Colonic mucosa (tissue), 4 donors: ENCODE measurements around the gene AQR. TPM values are rescaled to one million over a fixed set of nuclear protein-coding genes. Genes with fewer than 3 reads are reported as not detected.

Experiments used
- DNase-seq: peaks from one replicate; pipeline ENCODE4 v3.0.0-alpha.2; 2020
- H3K27ac ChIP-seq: fragments of 200-600 bp; one replicate; pipeline ENCODE4 v1.8.0; 2021
- H3K27me3 ChIP-seq: fragments of 200-600 bp; one replicate; pipeline ENCODE4 v1.8.0; 2021
- H3K36me3 ChIP-seq: fragments of 200-600 bp; one replicate; pipeline ENCODE4 v1.8.0; 2021
- H3K4me1 ChIP-seq: fragments of 200-600 bp; one replicate; pipeline ENCODE4 v1.8.0; 2021; ENCODE audit warnings: mild to moderate bottlenecking
- H3K4me3 ChIP-seq: fragments of 200-600 bp; one replicate; pipeline ENCODE4 v1.8.0; 2021
- H3K9ac ChIP-seq, 2 donors: one replicate each; pipeline ENCODE4 v1.7.0; 2013; ENCODE audit warnings: control low read depth in 2 of 2, low read depth in 2 of 2, low read length in 2 of 2
- H3K9me3 ChIP-seq: fragments of 200-600 bp; one replicate; pipeline ENCODE4 v1.8.0; 2021
- intact Hi-C: fragments of 100-400 bp; cut with DNase I; formaldehyde crosslinking; loops from one replicate; pipeline ENCODE4 v1.14.1; 2022
- total RNA-seq, 2 donors: library from RNA; stranded (reverse); fragmentation: NEBNext Ultra II Directional in 1 of 2; extraction: Animal tissue kit (Norgen Biotek cat#: 25700) in 1 of 2; gene quantifications; one replicate each; pipeline ENCODE4 v1.2.1, GENCODE V29; 2021
- TF ChIP-seq, protein P1 (sequence below): fragments of 200-600 bp; IDR thresholded peaks from one replicate; pipeline ENCODE4 v1.8.0; 2022; ENCODE audit warnings: antibody characterized with exemption, mild to moderate bottlenecking
- donor health status: healthy.
- donor health status: DM: no; HTN: no; CAD: no.
- donor health status: DM: no; HTN: no; CAD: no.

The AQR gene
- total RNA-seq, 2 donors from 2014 or later, result 26.5 to 27.0 TPM

DNA sequence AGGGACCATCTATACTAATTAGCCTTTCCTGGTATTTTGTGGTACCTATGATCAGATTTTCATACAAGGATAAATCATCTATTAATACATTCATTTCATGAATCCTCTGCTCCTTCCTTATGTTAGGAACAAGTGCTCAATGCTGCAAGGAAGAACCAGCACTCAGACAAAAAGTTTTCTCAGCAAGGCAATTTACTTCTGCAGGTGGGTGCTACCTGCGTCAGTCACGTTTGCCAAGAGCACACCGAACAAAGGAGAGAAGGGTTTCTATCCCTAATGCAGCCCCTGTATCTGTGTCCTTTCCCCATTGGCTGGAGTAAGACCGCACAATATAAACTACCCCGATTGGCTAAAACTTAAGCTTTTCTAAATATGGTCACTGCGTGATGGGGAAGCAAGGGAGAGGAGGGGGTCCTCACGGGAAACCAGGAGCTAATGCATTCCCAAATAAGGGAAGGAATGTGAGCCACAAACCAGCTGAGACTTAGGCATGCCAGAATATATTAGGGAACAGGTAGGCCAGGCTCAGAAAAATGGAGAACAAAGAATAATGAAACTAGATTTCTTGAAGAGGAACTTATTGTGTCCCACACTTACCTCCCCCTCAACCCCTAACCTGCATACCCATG, 76.5 kb downstream of the AQR start:
- Histone ChIP-seq H3K4me1 (no peaks in the 10 kb centered on the region), H3K9ac (no peak overlapping the region), H3K4me3 (no peak overlapping the region), H3K27me3 (no peaks in the 10 kb centered on the region), H3K9me3 (no peaks in the 10 kb centered on the region), H3K36me3 (peaks cover 22% of the 10 kb centered on the region), H3K27ac (no peak overlapping the region)
- TF ChIP-seq, protein P1, sequence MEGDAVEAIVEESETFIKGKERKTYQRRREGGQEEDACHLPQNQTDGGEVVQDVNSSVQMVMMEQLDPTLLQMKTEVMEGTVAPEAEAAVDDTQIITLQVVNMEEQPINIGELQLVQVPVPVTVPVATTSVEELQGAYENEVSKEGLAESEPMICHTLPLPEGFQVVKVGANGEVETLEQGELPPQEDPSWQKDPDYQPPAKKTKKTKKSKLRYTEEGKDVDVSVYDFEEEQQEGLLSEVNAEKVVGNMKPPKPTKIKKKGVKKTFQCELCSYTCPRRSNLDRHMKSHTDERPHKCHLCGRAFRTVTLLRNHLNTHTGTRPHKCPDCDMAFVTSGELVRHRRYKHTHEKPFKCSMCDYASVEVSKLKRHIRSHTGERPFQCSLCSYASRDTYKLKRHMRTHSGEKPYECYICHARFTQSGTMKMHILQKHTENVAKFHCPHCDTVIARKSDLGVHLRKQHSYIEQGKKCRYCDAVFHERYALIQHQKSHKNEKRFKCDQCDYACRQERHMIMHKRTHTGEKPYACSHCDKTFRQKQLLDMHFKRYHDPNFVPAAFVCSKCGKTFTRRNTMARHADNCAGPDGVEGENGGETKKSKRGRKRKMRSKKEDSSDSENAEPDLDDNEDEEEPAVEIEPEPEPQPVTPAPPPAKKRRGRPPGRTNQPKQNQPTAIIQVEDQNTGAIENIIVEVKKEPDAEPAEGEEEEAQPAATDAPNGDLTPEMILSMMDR, result no peak
- intact Hi-C loops, result no loop called here
- DNase-seq, result no peak

DNA sequence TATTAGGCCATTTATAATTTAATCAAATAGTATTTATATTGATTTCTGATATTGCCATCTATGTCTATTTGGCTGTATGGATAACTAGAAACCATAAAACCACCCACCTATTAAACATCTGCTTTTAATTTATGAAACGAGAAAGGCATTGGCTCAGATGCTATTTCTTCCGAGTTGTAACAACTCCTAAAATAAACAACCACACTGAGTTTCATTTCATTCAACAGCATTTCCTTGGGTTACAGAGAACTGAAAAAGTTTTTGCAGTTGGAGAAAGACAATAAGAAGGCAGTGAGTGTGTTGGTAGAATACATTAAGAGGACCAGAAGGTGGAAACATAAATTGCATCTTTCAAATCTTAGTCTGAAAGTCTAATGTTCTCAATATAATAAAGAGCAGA, 79.1 kb downstream of the AQR start:
- no peaks in the 10 kb centered on the region for H3K27me3 ChIP-seq
- DNase-seq, result no peak
- no peak overlapping the region for H3K27ac ChIP-seq
- intact Hi-C loops, result no loop called here
- H3K4me3 ChIP-seq, result no peak overlapping the region
- H3K36me3 ChIP-seq, result peaks cover 11% of the 10 kb centered on the region
- H3K4me1 ChIP-seq, result no peaks in the 10 kb centered on the region
- no peaks in the 10 kb centered on the region for H3K9me3 ChIP-seq
- TF ChIP-seq, protein P1, result no peak
- no peak overlapping the region for H3K9ac ChIP-seq

DNA sequence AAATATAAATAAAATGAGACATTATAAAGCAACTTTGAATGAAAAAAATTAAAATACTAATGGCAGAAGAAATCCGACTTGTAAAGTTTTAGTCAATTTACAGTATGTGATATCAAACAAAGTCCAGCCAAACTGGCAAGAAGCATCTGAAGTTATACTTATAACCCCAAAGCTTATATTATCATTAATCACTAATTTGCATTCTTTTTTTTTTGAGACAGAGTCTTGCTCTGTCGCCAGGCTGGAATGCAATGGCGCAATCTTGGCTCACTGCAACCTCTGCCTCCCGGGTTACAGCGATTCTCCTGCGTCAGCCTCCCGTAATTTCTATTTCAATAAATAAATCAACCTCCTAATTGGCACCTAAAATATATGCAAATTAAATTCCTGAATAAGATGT, 80.1 kb downstream of the AQR start:
- H3K9ac ChIP-seq, result no peak overlapping the region
- TF ChIP-seq, protein P1, result no peak
- no peak overlapping the region for H3K4me3 ChIP-seq
- H3K27me3 ChIP-seq, result no peaks in the 10 kb centered on the region
- no peak for DNase-seq
- peaks cover 11% of the 10 kb centered on the region for H3K36me3 ChIP-seq
- no peaks in the 10 kb centered on the region for H3K9me3 ChIP-seq
- no peaks in the 10 kb centered on the region for H3K4me1 ChIP-seq
- H3K27ac ChIP-seq, result no peak overlapping the region
- intact Hi-C loops, result no loop called here

DNA sequence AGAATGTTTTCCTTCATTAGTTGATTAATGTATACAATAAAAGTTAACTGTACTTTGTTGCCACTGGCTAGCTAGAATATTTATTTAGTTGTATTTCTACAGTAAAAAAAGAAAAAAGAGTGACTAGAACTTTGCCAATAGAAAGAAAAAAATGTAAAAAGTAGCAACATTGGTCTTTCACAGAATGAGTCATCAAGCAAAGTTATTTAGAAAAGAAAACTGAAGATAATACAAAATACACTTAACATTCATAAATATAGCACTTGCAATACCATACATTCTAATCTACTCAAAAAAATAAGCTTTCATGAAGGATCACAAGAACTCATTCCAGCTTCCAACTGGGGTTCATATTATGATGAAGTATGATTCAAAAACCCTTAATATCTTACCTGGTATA, 83.4 kb downstream of the AQR start:
- no peaks in the 10 kb centered on the region for H3K27me3 ChIP-seq
- no peak overlapping the region for H3K27ac ChIP-seq
- DNase-seq, result no peak
- no peak overlapping the region for H3K4me3 ChIP-seq
- H3K4me1 ChIP-seq, result no peaks in the 10 kb centered on the region
- H3K36me3 ChIP-seq, result no peaks in the 10 kb centered on the region
- H3K9ac ChIP-seq, result no peak overlapping the region
- TF ChIP-seq, protein P1, result no peak
- no peaks in the 10 kb centered on the region for H3K9me3 ChIP-seq
- intact Hi-C loops, result no loop called here

DNA sequence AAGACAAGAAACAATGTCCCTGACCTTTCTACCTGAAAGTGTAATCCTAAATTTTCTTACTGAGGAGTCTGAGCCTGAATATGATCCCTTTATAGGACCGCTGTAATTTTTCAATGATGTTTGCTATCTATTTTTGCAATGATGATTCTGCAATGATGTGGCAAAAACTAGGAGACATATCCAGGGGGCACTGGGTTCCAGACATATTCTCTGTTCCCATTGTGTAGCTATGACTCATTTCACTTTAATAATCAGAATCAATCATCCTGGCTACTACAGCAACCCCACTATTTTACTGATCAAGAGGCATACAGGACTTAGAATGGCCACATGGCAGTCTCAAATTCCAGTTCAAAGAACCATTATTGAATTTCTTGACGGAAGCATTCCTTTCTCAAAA, 85.9 kb downstream of the AQR start:
- intact Hi-C loops, result no loop called here
- TF ChIP-seq, protein P1, result no peak
- no peaks in the 10 kb centered on the region for H3K36me3 ChIP-seq

More for the DNA sequence above, 85.9 kb downstream of the AQR start:
- no peaks in the 10 kb centered on the region for H3K27me3 ChIP-seq
- H3K9ac ChIP-seq, result no peak overlapping the region
- H3K4me1 ChIP-seq, result no peaks in the 10 kb centered on the region
- no peak overlapping the region for H3K4me3 ChIP-seq
- H3K27ac ChIP-seq, result no peak overlapping the region
- no peak for DNase-seq
- H3K9me3 ChIP-seq, result no peaks in the 10 kb centered on the region
